RWPE1 (cell line): ENCODE results near the gene RPS6KA3.

Experiments
- CTCF ChIA-PET: fragments of 350-600 bp; sonication (Branson Sonifier 250); formaldehyde crosslinking; extraction: SDS; loops from one replicate; lab custom pipeline; 2021; lab: Yijun Ruan, JAX
- POLR2A ChIA-PET: fragments of 400-600 bp; formaldehyde crosslinking; extraction: SDS; loops from one replicate; lab custom pipeline; 2020; ENCODE audit warnings: antibody characterized with exemption; ENCODE audit not compliant: low non-redundant PET; lab: Yijun Ruan, JAX
- DNase-seq: peaks from one replicate; pipeline ENCODE4 v3.0.0; 2012; ENCODE audit warnings: low spot score
- H3K27ac ChIP-seq: fragments of 450-650 bp; 2 replicates; pipeline ENCODE4 v1.5.1; 2017
- CTCF ChIP-seq: fragments of 450-650 bp; conservative IDR thresholded peaks from 2 replicates; pipeline ENCODE4 v1.5.1; 2017; ENCODE audit warnings: low read depth, mild to moderate bottlenecking

The RPS6KA3 gene

GRCh38 chrX:20124964-20125363 lies 141.7 kb downstream of the RPS6KA3 start:
- POLR2A ChIA-PET, result no interaction called here
- H3K27ac ChIP-seq, result no peak overlapping the region
- CTCF ChIA-PET, result no interaction called here
- DNase-seq, result no peak
- no peak for TF ChIP-seq CTCF

DNA sequence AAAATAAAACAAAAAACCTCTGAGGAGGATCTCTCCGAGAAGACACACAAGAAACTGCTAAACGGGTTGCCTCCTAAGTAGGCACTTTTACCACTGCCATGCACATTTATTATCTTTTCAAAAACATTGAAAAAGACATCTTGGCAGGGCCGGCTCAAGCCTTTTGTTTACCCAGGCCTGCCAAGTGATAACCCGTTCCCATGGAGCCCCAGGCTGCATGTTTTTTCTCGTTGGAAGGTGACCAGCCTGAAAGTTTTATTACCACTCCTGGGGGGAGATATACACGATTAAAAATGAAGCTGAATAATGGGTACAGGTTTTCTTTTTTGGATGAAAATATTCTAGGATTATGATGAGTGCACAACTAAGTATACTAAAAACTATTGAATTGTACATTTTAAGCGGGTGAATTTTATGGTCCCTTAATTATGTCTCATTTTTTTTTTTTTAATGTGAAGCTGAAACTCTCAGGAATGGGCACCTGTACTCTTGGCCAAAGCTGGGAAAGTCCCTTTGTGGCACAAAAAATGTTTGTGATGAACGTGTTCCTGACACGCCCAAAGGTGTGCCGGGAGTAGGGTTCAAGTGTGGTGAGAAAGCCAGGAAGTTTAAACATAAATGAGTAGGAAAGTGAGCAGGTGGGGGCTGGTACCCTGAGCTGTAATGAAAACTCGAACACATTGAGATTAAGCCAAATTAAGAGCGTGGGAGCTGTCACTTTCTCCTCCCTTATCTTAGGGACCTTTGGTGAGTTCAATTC lies 148.5 kb downstream of the RPS6KA3 start:
- no peak overlapping the region for H3K27ac ChIP-seq
- TF ChIP-seq CTCF, result no peak
- POLR2A ChIA-PET, result no interaction called here
- no peak for DNase-seq
- CTCF ChIA-PET, result interaction anchor here (0.6 to 0.7 kb wide), 2 partner anchors 150 to 214 kb away, joined by 3 read pairs; no protein-coding TSS in a partner anchor

- no peak within 1 kb of the TSS for H3K27ac ChIP-seq
- ChIA-PET POLR2A (no interaction called here), CTCF (interaction anchor here (0.6 kb wide), 1 partner anchor 23 kb away, joined by 6 read pairs; no protein-coding TSS in a partner anchor)
- DNase-seq, result no peak
- TF ChIP-seq CTCF, result no peak
Observed at GRCh38 chrX:20116577-20117240, 150.0 kb downstream of the RPS6KA3 start, which contains the start of gene MAP7D2. Gene MAP7D2 (minus strand): TSS chrX:20116907. CDS start chrX:20116879, 28 bp downstream.

- H3K27ac ChIP-seq, result no peak overlapping the region
- CTCF ChIA-PET, result interaction anchor here (0.6 kb wide), 1 partner anchor 24 kb away, joined by 6 read pairs; no protein-coding TSS in a partner anchor
- DNase-seq, result no peak
- POLR2A ChIA-PET, result no interaction called here
- TF ChIP-seq CTCF, result no peak
Observed at GRCh38 chrX:20116087-20116576, 150.6 kb downstream of the RPS6KA3 start.

GRCh38 chrX:20112022-20112774 lies 154.5 kb downstream of the RPS6KA3 start:
- TF ChIP-seq CTCF, result no peak
- POLR2A ChIA-PET, result no interaction called here
- CTCF ChIA-PET, result no interaction called here
- no peak for DNase-seq
- no peak overlapping the region for H3K27ac ChIP-seq

- ChIA-PET POLR2A (no interaction called here), CTCF (no interaction called here)
- DNase-seq, result no peak
- H3K27ac ChIP-seq, result no peak overlapping the region
- TF ChIP-seq CTCF, result no peak
Observed at GRCh38 chrX:20111271-20111670, 155.4 kb downstream of the RPS6KA3 start.
